ENCODE results near the gene PTPRG.

The PTPRG gene

DNA sequence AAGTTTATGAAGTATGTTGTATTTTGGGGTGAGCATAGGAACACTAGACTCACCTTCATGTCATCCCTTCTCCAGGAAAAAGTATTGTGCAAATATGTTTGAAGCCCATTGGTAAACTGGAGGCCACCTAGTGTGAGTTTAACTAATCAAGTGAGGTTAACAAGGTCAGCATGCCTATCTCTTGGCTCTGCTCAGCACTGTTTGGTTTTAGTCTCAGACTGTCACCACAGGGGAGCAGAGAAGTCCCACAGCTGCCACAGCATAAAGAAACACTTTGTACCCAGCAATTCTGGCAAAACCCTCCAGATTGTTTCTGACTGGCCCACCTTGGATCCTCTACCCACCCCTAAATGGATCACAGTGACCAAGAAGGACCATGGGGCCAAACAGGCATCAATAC is 659.2 kb downstream of the PTPRG start:
- no peak for DNase-seq

DNA sequence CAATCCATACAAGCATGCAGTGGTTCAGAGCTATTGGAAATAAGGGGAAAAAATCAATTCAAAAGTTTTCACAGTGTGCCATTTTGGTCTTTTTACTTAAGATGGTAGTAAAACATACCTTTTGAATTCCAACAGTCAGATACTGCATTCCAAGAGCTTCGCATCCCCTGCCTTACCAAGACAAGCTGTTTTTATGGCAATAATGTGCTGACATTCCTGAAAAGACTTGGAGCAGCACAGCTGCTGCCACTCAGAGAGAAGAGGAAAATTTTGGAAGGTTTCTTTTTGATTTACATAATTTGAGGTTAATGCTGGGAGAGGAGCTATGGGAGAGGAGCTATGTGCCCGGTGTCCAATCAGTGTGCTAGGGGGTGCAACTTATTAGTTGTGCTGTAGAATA is 663.7 kb downstream of the PTPRG start:
- DNase-seq: no peak

DNA sequence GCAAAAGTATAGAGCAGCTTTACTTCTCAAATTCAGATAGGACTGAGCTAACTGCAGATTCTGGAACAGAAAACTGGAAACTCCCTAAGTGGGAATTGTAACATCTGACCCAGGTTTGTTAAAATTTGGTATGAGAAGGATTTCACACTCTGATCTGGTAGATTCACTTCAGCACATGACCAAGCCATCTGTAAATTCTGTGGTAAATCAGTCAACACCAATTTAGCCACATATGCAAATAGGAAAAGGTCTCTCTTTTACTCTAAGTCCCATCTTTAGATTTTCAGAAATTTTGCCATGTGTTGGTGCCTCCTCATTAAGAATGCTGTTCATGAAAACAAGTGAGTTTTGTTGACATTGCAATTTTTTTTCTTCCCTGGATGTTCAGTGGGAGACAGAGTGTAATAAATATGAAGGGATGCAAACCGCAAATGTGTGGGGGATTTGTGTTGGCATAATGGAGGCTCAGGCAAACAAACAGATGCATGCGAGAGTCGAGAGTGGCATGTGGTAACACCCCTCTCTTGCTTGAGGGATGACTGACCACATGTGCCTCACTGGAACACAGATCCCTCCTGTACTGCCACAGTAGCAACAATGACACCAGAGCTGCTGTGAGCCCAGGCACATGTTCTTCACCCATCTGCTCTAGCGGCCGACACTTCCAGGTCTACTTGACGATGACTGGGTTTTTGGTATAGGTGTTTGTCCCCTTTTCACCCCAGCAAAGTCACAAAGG is 665.4 kb downstream of the PTPRG start:
- no peak for DNase-seq

DNA sequence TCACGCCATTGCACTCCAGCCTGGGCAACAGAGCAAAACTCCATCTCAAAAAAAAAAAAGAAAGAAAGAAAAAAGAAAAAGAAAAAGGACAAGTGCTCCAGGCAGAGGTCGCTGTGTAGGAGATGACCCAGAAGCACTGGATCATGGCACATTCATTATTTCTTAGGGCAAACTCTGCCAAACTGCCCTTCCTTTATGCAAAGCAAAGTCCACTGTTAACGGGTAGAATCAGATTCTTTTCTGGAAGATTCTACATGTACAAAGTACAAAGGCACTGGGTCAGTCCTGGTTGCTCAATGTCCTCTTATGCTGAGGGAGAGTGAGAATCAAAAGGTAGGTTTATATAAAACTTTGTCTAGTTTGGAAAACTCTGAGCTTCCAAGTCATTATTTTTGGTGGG is 667.1 kb downstream of the PTPRG start:
- DNase-seq: no peak

DNA sequence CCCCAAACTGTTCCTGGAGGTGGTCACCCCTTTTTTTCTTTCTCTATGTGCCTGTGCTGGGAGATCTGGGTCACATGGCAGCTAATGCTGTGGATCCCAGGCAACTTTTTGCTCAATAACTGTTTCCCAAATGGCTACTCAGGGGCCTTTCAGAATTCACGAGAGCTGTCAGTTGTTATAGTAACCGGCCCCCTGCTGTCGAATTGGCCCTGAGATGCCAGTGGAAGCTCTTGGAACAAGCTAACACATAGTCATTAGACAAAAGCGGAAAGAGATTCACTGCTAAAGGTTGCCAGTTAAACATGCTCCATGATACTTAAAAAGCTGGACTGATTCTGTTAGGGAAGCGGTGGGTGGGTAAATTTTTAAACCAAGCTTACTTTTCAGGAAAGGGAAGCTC is 667.8 kb downstream of the PTPRG start:
- no peak for DNase-seq

DNA sequence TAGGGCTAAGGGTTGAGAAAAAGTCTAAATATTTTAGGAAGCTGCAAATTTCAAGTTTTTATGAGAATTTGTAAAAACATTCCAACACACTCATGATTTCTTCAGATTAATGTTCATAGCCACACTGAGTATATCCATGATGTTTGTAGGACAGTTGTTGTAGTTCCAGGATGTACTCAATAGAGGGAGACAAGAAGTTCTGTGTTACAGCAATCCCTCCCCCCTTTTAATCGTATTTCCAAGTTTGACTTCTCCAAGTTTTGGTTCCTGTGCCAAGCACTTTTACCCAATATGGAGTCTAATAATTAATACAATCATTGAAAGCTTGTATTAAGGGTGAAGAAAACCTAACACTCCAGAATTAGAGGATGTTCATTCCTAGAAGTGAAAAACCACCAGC is 668.5 kb downstream of the PTPRG start:
- no peak for DNase-seq

DNA sequence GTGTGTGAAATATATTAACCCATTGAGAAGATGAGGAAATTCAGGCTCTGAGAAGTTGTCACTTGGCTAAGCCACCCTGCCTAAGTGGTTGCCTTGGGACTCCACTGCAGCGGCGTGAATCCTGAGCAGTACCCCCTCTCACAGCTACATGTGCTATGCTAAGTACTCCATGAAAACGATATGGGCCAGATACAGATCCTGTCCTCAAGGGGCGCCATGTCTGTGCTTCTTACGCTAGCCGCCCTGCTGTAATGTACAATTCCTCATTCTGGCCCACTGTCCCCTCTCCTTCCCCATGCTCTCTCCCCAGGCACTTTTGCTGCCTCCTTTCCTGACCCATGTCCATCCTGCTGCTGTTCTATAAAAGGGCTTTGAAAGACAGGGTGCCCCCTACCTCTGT is 671.7 kb downstream of the PTPRG start:
- DNase-seq: no peak

DNA sequence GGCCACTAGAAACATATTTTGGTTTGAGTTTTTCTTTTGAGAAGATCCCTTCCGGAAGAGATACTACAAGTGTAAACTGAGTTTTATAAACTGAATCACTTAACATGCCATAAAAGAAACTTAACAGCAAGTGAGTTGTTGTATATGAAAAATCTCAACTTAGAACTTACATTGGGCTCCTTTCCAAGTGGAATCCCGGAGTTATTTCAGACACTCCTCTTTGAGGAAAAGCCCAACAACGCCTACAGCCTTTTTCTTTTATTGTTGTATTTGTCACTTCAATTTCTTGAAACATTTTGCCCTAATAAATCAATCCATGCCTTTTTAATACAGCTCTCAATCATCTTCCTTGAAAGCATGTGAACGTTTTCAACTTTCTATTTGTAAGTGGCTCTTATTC is 674.6 kb downstream of the PTPRG start:
- no peak for DNase-seq

DNA sequence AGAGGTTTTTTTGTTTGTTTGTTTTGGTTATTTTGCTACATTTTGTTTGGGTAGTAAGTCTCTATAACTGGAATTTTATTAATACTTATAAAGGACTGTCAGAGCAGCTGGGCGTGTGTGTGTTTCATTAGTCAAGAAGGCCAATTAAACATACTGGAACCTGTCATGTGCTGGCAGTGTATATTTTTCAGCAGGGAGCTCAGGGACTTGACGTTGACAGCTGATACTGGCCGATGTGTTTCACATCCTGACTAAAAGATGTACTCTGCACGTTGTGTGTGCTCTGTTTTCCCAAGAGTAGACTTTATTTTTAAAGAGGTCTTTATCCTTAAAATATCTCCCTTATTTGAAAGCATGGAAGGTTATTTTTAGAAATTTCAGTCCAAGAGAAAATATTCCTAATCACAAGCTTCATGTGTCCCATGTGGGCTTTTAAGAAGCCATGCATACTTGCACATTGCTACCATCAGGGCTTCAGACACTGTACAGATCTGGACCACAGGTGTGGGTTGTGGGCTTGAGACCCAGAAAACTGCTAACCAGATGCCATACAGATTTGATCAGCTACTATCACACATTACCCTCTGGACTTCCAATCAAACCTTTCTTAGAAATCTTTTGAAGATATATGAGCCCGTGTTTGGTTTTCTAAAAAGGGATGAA is 676.0 kb downstream of the PTPRG start:
- no peak for DNase-seq

DNA sequence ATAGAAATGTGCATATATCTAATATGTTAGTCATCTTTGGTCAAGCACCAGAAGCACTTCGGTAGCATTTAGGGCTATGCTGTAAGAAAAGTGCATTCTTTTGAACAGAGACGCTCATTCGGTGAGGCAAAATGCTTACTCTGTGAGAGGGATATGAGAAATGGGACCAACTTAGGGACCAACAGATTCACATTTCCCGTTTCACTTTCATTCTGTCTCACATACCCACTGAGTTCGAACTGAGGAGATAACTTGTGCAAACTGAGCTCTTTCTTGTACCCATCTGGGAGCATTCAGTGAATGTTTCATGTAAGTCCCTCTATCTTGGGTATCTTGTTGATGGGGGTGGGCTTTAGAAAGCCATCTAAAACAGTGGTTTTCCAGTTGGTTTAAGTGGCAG is 676.6 kb downstream of the PTPRG start:
- DNase-seq: no peak

DNA sequence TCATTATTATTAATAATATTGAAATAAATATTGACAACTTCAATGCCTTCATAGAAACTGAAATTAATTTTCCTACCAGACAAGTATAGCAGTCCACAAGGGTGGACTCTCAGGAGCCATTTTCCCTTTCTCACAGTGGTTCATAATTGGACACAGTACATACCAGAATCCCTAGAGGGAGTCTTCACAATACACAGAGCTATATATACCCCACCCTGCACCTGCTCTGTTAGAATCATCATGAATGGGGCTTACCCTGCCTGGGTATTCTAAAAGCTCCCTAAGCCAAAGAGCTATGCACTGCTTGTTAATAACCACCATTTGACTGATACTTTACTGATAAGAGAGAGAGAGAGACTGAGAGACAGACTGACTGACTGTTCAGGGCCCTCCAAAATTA is 677.1 kb downstream of the PTPRG start:
- DNase-seq: no peak

DNA sequence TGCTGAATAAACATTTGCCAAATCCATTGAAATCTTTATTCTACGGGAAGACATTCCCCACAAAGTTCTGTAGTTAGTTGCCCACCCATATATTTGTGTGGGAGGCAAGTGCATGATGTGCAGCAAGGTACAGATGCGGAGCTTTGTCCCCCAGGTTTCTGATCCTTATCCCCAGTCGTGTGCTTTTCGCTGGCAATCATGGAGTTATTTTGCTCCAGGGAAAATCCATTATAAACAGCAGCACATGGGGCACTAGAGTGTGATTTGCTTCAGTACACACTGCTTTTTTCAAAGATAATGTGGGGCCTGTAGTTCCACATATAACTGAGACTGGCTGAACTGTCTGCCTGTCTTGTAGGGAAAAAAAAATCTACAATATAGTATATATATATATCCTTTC is 679.9 kb downstream of the PTPRG start:
- DNase-seq: no peak

DNA sequence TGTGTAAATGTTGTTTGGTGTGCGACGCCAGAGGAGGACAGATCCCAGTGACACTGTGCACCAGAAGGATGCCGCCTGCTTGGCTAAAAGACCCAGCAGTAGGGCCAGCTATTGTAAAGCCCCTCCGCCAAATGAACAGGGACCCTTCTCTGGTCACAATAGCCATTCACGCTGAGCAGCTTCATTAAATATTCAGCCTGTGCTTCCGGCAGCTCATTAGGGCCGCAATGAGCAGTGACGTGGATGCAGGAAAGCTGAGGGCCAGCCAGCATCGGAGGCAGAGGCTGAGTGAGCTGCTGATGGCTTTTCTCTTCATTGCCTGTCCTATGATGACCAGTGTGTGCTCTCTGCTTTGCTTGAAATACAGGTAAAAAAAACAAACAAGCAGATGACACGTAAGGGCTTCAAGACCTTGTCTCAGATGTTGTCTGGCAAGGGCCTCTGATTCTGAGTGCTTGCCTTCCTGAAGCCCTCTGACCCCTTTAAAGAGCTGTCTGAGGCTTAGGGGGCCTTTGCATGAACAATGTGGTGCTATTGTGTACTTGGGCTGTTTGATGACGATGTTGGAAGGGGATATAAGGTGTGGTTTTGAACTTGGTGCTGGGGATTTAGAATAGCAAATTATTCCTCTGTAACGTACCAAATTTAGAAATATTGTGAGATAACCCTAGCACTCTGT is 681.6 kb downstream of the PTPRG start:
- DNase-seq: no peak

DNA sequence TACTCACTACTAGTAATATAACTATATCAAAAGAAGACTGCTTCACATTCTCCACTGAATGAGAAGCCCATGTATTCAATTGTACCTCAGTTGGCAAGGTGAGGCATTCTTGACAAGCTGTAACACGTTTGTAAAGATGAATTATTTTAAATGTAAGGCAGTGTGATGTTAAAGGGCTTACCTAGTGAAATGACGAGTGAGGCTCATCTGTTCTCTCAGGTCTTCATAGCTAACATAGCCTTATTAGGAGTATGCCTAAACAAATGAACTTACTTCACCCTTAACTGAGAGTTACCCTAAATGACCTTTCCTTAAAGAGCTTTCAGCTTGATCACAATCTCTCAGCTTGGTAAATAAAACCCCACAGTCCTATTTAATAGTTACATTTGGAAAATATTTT is 684.7 kb downstream of the PTPRG start:
- DNase-seq: no peak

DNA sequence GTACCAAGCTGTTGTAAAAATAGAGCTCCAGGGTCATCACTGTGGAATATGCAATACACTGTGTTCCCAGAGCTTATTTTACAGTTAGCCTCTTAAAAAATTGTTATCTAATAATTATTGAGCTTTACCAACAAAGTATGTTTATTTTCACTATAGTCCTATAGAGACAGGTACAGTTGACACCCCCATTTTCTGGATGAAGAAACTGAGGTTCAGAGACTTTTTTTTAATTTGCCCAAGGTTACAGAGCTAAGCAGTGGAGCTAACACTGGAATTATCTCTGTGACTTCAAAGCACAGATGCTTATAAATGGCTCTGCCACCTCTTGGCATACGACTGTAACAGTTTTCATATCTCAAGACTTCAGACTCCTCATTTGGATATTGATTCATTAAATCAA is 685.6 kb downstream of the PTPRG start:
- DNase-seq: no peak

DNA sequence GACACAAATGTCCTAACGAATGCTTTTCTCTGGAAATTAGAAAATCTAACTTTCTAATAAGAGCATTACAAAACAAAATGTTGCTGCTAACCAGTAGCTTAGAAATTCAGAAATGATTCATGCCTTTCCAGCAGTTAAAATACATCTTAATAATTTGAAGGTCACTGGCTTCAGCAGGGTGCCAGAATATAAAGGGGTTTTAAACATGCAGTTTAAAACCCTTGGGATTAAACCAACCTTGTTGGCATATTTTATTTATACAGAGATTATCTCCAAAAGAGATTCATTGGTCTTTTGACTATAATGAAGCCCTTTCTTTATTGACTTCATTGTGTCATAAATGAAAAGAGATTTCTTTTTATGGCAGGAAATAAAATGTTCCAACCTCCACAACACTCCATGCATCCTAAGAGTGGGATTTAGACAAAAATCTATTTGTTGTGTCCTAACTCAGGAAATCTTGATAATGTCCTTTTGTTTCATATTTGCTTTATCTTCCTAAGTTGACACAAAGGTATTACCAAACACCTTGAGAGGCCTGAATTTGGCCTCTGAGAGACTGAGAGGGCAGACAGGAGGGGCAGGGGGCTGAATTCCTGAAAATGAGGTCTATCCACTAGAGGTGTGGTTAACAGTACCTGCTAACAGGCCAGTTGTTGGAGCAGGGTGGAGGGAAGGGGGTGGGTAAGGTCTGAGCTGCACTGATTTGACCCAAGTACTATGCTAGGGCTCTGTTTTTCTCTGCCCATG is 687.5 kb downstream of the PTPRG start:
- DNase-seq: no peak

DNA sequence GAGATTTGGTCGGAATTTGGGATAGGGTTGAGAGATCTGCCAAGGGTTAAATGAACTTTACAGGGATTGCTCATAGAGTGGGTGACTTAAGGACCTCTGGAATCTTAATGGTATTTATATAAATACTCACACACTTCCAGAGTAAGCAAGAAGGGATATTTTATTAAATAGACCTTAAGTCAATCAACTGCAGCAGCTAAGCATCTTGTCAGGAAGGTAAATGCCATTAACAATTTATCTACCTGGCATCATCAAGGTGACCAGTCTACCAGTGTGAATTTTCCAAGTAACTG is 688.1 kb downstream of the PTPRG start:
- DNase-seq: no peak

DNA sequence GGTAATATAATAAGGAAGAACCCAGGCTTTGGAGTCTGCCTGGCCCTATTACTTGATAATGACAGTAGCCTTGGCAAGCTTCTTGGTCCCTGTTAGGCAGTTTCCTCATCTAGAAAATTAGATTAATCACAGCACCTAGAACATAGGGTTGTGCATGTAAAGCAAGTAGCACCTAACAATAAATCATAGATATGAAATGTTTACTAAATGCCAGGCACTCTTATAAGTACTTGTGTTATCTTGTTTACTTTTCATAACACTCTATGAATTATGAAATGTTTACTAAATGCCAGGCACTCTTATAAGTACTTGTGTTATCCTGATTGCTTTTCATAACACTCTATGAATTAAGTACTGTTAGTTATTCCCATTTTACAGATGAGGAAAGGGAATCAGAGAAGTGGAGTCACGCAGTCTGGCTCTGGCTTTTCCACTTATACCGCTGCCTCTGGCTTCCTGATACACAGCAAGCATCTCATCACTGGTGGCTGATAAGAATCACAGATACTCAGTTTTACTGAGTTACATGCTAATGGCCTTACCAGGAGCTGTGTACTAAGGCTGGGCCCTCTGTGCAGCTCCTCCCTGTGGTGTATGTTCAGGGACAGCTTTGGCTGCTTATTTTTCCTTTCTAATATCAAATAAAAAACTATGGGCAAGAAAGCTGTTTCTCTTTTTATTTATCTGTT is 688.6 kb downstream of the PTPRG start:
- DNase-seq: no peak

DNA sequence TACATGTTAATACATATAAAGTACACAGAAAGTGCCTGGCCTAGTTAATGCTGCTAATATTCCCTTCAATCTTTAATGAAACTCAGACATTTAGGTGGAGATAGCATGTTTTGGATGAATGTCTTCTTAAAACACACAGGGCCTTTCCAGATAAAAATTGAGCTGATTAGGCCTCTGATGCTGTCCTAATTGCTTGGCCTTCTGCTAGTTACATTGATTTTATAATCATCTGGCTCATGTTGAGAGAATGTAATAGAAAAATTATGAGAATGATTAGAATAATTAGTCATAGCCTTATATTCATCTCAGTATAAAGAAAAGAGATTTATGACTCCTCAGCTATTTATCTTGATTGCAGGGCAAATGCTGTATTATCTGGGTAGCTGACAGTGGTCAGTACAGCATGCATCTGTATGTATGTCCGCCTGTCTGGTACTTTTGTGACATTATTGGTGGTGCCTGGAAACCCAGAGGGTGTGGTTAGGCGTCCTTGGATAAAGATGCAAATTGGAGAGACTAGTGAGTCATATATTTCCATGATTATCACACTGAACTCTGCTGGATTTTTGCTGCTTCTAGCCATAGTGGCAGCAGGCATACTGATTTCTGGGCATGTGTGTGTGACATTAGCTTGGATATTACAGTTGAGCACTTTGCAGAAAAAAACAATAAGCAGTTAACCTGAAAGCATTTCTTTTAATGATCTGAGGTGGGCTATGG is 691.2 kb downstream of the PTPRG start:
- DNase-seq: no peak

DNA sequence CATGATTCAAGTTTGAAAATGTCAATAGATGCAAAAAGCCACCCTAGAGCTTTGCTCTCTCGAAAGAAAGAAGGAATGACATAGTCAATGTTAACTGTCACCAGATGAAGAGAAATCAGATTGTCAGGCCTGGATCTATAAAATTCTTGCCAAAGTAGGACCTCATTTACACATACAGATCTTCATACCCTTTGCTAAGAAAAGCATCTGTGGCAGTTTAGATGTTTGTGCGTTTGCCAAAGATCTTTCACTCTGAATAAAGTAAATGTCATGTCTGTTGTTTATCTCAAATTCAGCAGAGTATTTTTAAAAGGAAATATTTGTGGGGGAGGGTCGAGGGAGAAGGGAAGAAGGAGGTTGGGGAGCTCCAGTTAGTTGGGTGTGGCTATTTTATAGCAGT is 692.6 kb downstream of the PTPRG start:
- no peak for DNase-seq

DNA sequence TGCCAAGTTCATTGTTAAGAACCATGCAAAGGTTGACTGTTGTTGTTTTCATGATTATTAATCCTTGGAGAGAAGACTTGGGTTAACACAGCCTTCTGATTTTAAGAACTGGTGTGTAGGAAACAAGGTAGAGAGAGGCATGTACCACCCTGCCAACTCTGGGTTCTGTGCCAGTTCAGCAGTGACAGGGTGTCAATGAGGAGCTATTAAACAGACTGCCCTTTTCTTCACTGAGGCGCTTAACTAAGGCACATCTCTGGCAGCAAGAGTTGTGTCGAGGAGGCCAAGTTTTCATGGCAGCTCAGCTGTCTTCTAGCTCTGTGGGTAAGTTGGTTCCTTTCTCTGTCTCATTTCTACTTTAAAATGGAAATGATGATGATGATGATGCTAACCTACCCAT is 694.4 kb downstream of the PTPRG start:
- DNase-seq: no peak

DNA sequence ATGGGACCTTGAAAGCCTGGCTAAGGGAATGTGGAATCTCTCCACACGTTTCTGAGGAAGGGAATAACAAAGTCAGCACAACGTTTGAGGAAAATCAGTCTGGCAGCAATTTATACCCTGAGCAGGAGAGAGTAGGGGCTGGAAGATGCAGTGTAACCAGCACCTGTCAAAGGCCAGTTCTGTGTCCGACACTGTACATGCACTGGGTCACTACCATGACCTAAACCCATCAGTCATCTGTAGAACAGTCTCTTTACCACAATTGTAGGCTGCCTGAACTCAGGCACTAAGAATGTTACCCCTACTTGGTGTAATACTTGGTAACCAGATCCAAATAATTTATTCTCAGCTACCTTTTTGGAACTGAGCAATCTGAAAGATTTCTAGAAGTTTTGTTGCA is 698.6 kb downstream of the PTPRG start:
- DNase-seq: no peak

DNA sequence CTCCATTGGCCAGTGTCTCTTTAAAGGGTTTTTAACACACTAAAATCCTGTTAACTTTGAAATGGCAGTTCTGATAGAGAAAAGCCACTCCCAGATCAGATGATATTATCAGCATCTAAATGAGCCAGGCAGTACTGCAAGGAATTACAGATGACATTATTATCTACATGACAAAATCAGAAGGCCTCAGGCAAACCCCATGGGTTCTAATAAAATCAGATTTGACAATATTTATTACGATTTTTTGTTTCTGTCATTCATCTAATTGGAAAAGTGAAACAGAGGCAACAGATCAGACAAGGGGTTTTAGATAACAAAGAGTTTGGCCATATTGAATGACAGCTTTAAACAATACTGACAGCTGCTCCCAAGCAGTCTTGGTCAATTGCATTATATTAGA is 699.3 kb downstream of the PTPRG start:
- no peak for DNase-seq

Data from CD4-positive, alpha-beta T cell treated with Interleukin-17A for 4 hours (primary cell).